OCI-LY3 (cell line): ENCODE data around the gene PRDX3.

Source experiments
- CTCF ChIP-seq: fragments of 200-600, 300-600 bp; sonication (generic); IDR thresholded peaks from 2 replicates; pipeline ENCODE4 v1.5.1; 2014; ENCODE audit warnings: antibody characterized with exemption, low read length, low read depth
- EZH2phosphoT487 ChIP-seq: fragments of 200-600 bp; shearing (Covaris generic); IDR thresholded peaks from 2 replicates; pipeline ENCODE4 v1.6.1; 2018; ENCODE audit warnings: antibody characterized with exemption, mixed run types, low read depth

- TF ChIP-seq CTCF (no peak), EZH2phosphoT487 (no peak)
Measured at GRCh38 chr10:119190954-119191785, 12.6 kb upstream of the PRDX3 start.
